CD14-positive monocyte (primary cell): ENCODE data around the gene CDK16. TPM values are rescaled to one million over a fixed set of nuclear protein-coding genes. Genes with fewer than 3 reads are reported as not detected.

Experiments used
- DNase-seq, 3 donors: peaks; one replicate each; pipeline ENCODE4 v3.0.0-alpha.2; 2011 to 2022
- H2AFZ ChIP-seq: 2 replicates; pipeline ENCODE4 v1.6.0; 2012; ENCODE audit warnings: mild to moderate bottlenecking, low read depth, low read length, inconsistent platforms; ENCODE audit not compliant: insufficient read depth, poor library complexity, severe bottlenecking
- H3K27ac ChIP-seq, 2 donors: 1 replicate in 1 of 2; 2 replicates in 1 of 2; pipeline ENCODE4 v1.5.1; 2012 to 2013; ENCODE audit warnings: low read length in 2 of 2, control low read depth in 1 of 2, inconsistent platforms in 1 of 2, low read depth in 1 of 2, mild to moderate bottlenecking in 1 of 2
- H3K27me3 ChIP-seq, 2 donors: one replicate each; pipeline versions ENCODE4 v1.6.0 to v1.6.1; 2011 to 2013; ENCODE audit warnings: low read length in 2 of 2; ENCODE audit not compliant: control insufficient read depth in 2 of 2, insufficient read depth in 2 of 2
- H3K36me3 ChIP-seq, 2 donors: replicated peaks in 1 of 2; 1 replicate in 1 of 2; 2 replicates in 1 of 2; pipeline versions ENCODE4 v1.5.1 to v1.6.1; 2012 to 2013; ENCODE audit warnings: low read length in 2 of 2, control low read depth in 1 of 2, inconsistent platforms in 1 of 2, mild to moderate bottlenecking in 1 of 2; ENCODE audit not compliant: insufficient read depth in 2 of 2, control insufficient read depth in 1 of 2
- H3K4me1 ChIP-seq, 2 donors: 1 replicate in 1 of 2; 2 replicates in 1 of 2; pipeline versions ENCODE4 v1.5.1 to v1.6.1; 2012 to 2013; ENCODE audit warnings: low read length in 2 of 2, control low read depth in 1 of 2, inconsistent platforms in 1 of 2, mild to moderate bottlenecking in 1 of 2, moderate library complexity in 1 of 2; ENCODE audit not compliant: insufficient read depth in 2 of 2, control insufficient read depth in 1 of 2
- H3K4me2 ChIP-seq: replicated peaks from 2 replicates; pipeline ENCODE3; 2012; ENCODE audit warnings: low read length, moderate library complexity, mild to moderate bottlenecking; ENCODE audit not compliant: poor library complexity, severe bottlenecking; ENCODE audit errors: extremely low read depth
- H3K4me3 ChIP-seq, 3 experiments: fragments of 200-600 bp in 1 of 3; sonication (generic) in 1 of 3; replicated peaks in 1 of 3; 1 replicate in 2 of 3; 2 replicates in 1 of 3; pipeline ENCODE4 v1.5.1; 2011 to 2013; ENCODE audit warnings: low read length in 3 of 3, mild to moderate bottlenecking in 3 of 3, control low read depth in 2 of 3, low read depth in 2 of 3, inconsistent platforms in 1 of 3, moderate library complexity in 1 of 3
- H3K79me2 ChIP-seq: 2 replicates; pipeline ENCODE4 v1.6.0; 2012; ENCODE audit warnings: mild to moderate bottlenecking, control low read depth, inconsistent platforms, low read length, moderate library complexity; ENCODE audit not compliant: insufficient read depth
- H3K9ac ChIP-seq: 2 replicates; pipeline ENCODE4 v1.6.0; 2017; ENCODE audit warnings: low read length, mild to moderate bottlenecking; ENCODE audit not compliant: insufficient read depth, poor library complexity, severe bottlenecking
- H3K9me3 ChIP-seq, 2 donors: replicated peaks in 1 of 2; 1 replicate in 1 of 2; 2 replicates in 1 of 2; pipeline versions ENCODE4 v1.5.1 to v1.6.1; 2012 to 2013; ENCODE audit warnings: low read length in 2 of 2, control low read depth in 1 of 2; ENCODE audit not compliant: control insufficient read depth in 1 of 2, insufficient read depth in 1 of 2
- H4K20me1 ChIP-seq: 2 replicates; pipeline ENCODE4 v1.6.0; 2012; ENCODE audit warnings: mild to moderate bottlenecking, low read length, control low read depth, moderate library complexity; ENCODE audit not compliant: insufficient read depth
- H3K27ac Mint-ChIP-seq, 7 donors: one replicate each; pipeline ENCODE4 v1.8.0; 2020; ENCODE audit warnings: mild to moderate bottlenecking in 7 of 7, mixed read lengths in 7 of 7, moderate library complexity in 6 of 7, inconsistent platforms in 2 of 7
- H3K27me3 Mint-ChIP-seq, 3 donors: one replicate each; pipeline ENCODE4 v1.8.0; 2021 to 2022; ENCODE audit warnings: low read depth in 3 of 3, mild to moderate bottlenecking in 3 of 3, mixed read lengths in 3 of 3, moderate library complexity in 3 of 3, inconsistent platforms in 1 of 3
- H3K36me3 Mint-ChIP-seq, 2 donors: one replicate each; pipeline ENCODE4 v1.8.0; 2020; ENCODE audit warnings: mixed read lengths in 2 of 2, inconsistent platforms in 1 of 2, mild to moderate bottlenecking in 1 of 2
- H3K4me1 Mint-ChIP-seq: one replicate; pipeline ENCODE4 v1.8.0; 2020; ENCODE audit warnings: mild to moderate bottlenecking, mixed read lengths
- H3K4me3 Mint-ChIP-seq, 2 donors: one replicate each; pipeline ENCODE4 v1.8.0; 2020; ENCODE audit warnings: mild to moderate bottlenecking in 2 of 2, mixed read lengths in 2 of 2, moderate library complexity in 1 of 2
- H3K9me3 Mint-ChIP-seq, 7 donors: one replicate each; pipeline ENCODE4 v1.8.0; 2020 to 2022; ENCODE audit warnings: mixed read lengths in 7 of 7, mild to moderate bottlenecking in 6 of 7, moderate library complexity in 6 of 7, inconsistent platforms in 2 of 7
- WGBS: methylation state at CpG from one replicate; pipeline ENCODE4 v1.1.5; 2013; ENCODE audit warnings: missing lambda C conversion rate; ENCODE audit not compliant: insufficient coverage; 5-methylcytosine and 5-hydroxymethylcytosine counted together
- intact Hi-C, 2 donors: fragments of 100-400 bp; cut with micrococcal nuclease; formaldehyde crosslinking; loops; one replicate each; pipeline versions ENCODE4 v1.15.0 to v1.15.1; 2023
- polyA plus RNA-seq, 3 donors: library from polyadenylated mRNA; depleted of rRNA in 1 of 3; unstranded in 2 of 3; stranded (reverse) in 1 of 3; fragments of 300-500 nt in 2 of 3; fragments of >200 nt in 1 of 3; fragmentation: Illumina TruSeq in 2 of 3; gene quantifications; 1 replicate in 2 of 3; 2 replicates in 1 of 3; pipeline ENCODE4 v1.2.3, GENCODE V29; 2012 to 2021
- TF ChIP-seq, protein P1 (sequence below): fragments of 200-600 bp; IDR thresholded peaks from one replicate; pipeline ENCODE4 v1.8.0; 2022; ENCODE audit warnings: antibody characterized with exemption, mild to moderate bottlenecking

CDK16 gene
- polyA plus RNA-seq, 3 donors: 7.3 to 97.4 (median 14.1) TPM

DNA sequence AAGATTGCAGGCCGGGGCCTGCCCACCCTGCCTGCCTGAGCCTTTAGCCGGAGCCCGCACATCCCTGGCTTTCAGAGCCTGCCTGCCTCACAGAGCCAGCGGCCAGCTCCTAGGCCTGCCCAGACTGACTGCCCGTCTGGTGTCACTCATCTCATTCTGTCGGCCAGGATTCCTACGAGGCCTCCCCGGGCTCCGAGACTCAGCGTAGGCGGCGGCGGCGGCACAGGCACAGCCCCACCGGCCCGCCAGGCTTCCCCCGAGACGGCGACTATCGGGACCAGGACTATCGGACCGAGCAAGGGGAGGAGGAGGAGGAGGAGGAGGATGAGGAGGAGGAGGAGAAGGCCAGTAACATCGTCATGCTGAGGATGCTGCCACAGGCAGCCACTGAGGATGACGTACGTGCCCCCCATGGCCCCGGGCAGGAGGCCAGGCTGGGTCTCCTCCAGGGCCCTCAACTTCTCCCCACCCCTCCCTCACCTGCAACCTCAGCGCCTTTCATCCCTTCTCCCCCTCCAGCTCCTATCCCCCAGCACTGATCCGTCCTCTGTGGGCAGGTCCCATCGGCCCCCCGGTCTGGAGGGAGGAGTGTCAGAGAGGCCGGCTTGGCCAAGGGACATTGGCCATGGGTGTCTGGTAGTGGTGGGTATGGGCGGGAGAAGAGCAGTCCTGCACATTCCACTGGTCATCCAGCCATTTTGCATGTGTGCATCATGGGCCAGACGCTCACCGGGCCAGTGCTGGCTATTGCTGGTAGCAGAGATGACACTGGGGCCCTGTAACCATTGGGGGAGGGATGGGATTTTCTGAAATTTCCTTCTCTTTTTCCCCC, 47.4 kb upstream of the CDK16 start:
- no peak overlapping the region for H2AFZ ChIP-seq
- no peak for DNase-seq
- H4K20me1 ChIP-seq: peaks cover 33% of the 10 kb centered on the region
- peaks cover 0 to 1% (median 0%) of the 10 kb centered on the region in 7 donors for H3K9me3 Mint-ChIP-seq
- no peak overlapping the region for H3K27ac ChIP-seq
- peaks cover 63 to 76% of the 10 kb centered on the region in 2 donors for H3K36me3 ChIP-seq
- no peak overlapping the region for H3K4me2 ChIP-seq
- no peaks in the 10 kb centered on the region for H3K9me3 ChIP-seq
- H3K4me1 ChIP-seq: no peaks in the 10 kb centered on the region
- whole genome bisulfite sequencing: 98% methylated on average over 9 of the region's 34 CpGs
- H3K27me3 ChIP-seq: no peaks in the 10 kb centered on the region
- no peak overlapping the region for H3K9ac ChIP-seq
- TF ChIP-seq, protein P1, sequence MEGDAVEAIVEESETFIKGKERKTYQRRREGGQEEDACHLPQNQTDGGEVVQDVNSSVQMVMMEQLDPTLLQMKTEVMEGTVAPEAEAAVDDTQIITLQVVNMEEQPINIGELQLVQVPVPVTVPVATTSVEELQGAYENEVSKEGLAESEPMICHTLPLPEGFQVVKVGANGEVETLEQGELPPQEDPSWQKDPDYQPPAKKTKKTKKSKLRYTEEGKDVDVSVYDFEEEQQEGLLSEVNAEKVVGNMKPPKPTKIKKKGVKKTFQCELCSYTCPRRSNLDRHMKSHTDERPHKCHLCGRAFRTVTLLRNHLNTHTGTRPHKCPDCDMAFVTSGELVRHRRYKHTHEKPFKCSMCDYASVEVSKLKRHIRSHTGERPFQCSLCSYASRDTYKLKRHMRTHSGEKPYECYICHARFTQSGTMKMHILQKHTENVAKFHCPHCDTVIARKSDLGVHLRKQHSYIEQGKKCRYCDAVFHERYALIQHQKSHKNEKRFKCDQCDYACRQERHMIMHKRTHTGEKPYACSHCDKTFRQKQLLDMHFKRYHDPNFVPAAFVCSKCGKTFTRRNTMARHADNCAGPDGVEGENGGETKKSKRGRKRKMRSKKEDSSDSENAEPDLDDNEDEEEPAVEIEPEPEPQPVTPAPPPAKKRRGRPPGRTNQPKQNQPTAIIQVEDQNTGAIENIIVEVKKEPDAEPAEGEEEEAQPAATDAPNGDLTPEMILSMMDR: no peak
- no peak overlapping the region for H3K4me3 Mint-ChIP-seq
- peaks cover 0 to 42% (median 1%) of the 10 kb centered on the region in 3 donors for H3K27me3 Mint-ChIP-seq
- H3K4me3 ChIP-seq: no peak overlapping the region
- H3K79me2 ChIP-seq: peaks cover 25% of the 10 kb centered on the region
- H3K4me1 Mint-ChIP-seq: no peaks in the 10 kb centered on the region
- intact Hi-C loops: no loop called here
- peaks cover 45 to 71% of the 10 kb centered on the region in 2 donors for H3K36me3 Mint-ChIP-seq
- no peak overlapping the region for H3K27ac Mint-ChIP-seq

DNA sequence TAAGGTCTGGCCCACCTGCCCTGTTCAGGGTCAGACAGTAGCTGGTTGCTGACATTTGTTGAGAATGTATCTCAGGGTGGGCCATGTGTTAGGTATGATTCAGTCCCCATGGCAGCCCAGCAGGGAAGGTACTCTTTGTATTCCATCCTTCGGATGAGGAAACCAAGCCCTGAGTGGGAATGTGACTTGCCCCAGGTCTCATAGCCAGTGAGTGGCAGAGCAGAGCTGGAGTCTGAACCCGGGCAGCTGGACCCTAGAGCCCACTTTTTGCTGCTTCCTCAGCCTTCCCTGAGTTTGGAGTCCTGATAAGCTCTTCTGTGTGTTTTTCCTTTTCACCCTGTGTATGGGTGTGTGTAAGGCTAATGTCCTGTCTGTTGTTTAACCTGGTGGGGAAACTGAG, 46.5 kb upstream of the CDK16 start:
- Mint-ChIP-seq H3K27ac (peak overlapping the region in 2 of 7 donors; percentile 36 to 45), H3K4me1 (no peaks in the 10 kb centered on the region), H3K27me3 (peaks cover 0 to 50% (median 1%) of the 10 kb centered on the region in 3 donors), H3K9me3 (peaks cover 0 to 1% (median 0%) of the 10 kb centered on the region in 7 donors), H3K36me3 (peaks cover 54 to 80% of the 10 kb centered on the region in 2 donors), H3K4me3 (no peak overlapping the region)
- H4K20me1 ChIP-seq: peaks cover 32% of the 10 kb centered on the region
- DNase-seq: no peak
- peaks cover 23% of the 10 kb centered on the region for H3K79me2 ChIP-seq
- H3K9ac ChIP-seq: no peak overlapping the region
- H3K4me1 ChIP-seq: no peaks in the 10 kb centered on the region
- intact Hi-C loops: no loop called here
- peaks cover 72 to 85% of the 10 kb centered on the region in 2 donors for H3K36me3 ChIP-seq
- TF ChIP-seq, protein P1: no peak
- WGBS: 92% methylated on average over 2 of the region's 2 CpGs
- H3K27ac ChIP-seq: no peak overlapping the region
- H2AFZ ChIP-seq: no peak overlapping the region
- H3K4me3 ChIP-seq: no peak overlapping the region
- no peak overlapping the region for H3K4me2 ChIP-seq
- H3K9me3 ChIP-seq: no peaks in the 10 kb centered on the region
- H3K27me3 ChIP-seq: no peaks in the 10 kb centered on the region
